Measurements from ENCODE around the gene DGKD.

DGKD gene

GRCh38 chr2:233367586-233367985 is 13.3 kb downstream of the DGKD start:
- no peak for DNase-seq (ENCODE audit: low read depth)
- no peak for TF ChIP-seq CTCF (conservative IDR thresholded peaks at IDR 0.05; ENCODE audit: control insufficient read depth, insufficient read depth, low read depth, low read length)
- H3K4me3 ChIP-seq (ENCODE audit: control insufficient read depth, low read depth, low read length), result no peak overlapping the region

- TF ChIP-seq CTCF (conservative IDR thresholded peaks at IDR 0.05; ENCODE audit: control insufficient read depth, insufficient read depth, low read depth, low read length), result no peak
- DNase-seq (ENCODE audit: low read depth), result no peak
- H3K4me3 ChIP-seq (ENCODE audit: control insufficient read depth, low read depth, low read length), result no peak overlapping the region
Observed at GRCh38 chr2:233368756-233369155, 14.5 kb downstream of the DGKD start.

DNA sequence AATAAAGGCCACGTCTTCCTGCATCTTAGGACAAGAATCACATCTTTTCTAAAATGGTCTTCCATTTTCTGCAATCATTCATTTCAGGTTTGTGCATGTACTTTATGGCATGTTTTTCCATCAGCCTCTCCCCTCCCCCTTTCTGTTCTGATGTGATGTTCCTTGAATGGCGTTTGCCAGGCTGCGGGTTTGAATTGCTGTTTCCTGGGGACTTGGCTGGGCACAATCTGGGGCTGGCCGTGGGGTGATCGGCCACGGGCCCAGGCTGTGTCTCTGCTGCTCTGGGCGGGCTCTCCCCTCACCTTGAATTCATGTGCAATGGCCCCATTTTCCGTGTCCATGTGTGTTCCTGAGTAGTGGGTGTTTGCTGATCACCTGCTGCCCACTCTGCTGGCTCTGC is 15.2 kb downstream of the DGKD start:
- DNase-seq (ENCODE audit: low read depth), result no peak
- no peak overlapping the region for H3K4me3 ChIP-seq (ENCODE audit: control insufficient read depth, low read depth, low read length)
- no peak for TF ChIP-seq CTCF (conservative IDR thresholded peaks at IDR 0.05; ENCODE audit: control insufficient read depth, insufficient read depth, low read depth, low read length)

DNA sequence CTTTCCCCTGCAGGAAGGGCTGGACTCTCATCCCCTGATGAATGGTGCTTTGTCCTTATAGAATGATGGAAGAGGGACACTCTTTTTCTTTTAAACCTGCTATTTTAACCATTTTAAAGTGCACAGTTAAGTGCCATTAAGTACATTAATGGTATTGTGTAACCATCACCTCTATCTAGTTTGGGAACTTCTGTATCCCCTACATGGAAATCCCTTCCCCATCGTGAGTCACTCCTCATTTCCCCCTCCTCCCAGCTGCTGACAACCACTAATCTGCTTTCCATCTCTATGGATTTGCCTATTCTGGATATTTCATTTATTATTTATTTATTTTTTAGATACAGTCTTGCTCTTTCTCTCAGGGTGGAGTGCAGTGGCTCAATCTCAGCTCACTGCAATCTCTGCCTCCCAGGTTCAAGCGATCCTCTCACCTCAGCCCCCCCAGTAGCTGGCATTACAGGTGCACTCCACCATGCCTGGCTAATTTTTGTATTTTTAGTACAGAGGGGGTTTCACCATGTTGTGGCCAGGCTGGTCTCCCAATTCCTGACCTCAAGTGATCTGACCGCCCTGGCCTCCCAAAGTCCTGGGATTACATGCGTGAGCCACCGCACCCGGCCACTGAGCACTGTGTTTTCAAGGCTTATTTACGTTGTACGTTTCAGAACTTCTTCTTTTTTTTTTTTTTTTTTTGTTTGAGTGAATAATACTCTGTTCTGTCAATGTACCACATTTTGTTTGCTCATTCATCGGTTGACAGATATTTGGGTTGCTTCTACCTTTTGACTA is 15.8 kb downstream of the DGKD start:
- no peak for TF ChIP-seq CTCF (conservative IDR thresholded peaks at IDR 0.05; ENCODE audit: control insufficient read depth, insufficient read depth, low read depth, low read length)
- no peak overlapping the region for H3K4me3 ChIP-seq (ENCODE audit: control insufficient read depth, low read depth, low read length)
- no peak for DNase-seq (ENCODE audit: low read depth)

DNA sequence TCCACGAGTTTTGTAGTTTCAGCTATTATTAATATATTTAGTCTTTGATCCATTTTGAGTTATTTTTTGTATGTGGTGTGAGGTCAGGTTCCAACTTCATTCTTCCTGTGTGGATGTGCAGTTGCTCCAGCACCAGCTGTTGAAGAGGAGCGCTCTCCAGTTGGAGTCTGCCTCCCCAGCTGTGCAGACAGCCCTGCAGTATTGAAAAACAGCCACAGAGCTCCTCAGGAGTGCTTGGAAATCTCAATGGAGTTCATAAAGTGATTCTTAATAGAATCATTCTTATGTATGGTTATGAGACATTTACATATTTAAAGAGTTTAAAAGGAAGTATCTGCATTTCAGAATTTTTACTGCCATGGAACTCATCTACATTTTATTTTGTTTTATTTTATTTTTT is 17.3 kb downstream of the DGKD start:
- H3K4me3 ChIP-seq (ENCODE audit: control insufficient read depth, low read depth, low read length), result no peak overlapping the region
- DNase-seq (ENCODE audit: low read depth), result no peak
- TF ChIP-seq CTCF (conservative IDR thresholded peaks at IDR 0.05; ENCODE audit: control insufficient read depth, insufficient read depth, low read depth, low read length), result no peak

DNA sequence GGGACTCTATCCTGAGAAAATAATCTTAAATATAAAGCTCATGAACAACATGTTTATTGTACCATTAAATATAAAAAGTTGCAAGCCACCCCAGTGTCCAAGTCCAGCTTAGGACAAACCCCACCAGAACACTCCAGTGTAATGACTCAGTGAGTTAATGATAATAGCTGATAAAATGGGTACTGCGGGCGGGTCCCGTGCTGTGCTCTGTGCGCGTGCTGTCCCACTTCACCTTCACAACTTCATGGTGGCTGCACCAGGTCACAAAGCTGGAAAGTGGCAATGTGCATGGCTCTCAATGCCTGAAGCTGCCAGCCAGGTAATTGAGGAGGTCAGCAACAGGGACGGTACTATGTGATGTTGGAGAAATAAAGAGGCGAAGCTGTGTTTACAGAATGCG is 18.6 kb downstream of the DGKD start:
- no peak overlapping the region for H3K4me3 ChIP-seq (ENCODE audit: control insufficient read depth, low read depth, low read length)
- no peak for TF ChIP-seq CTCF (conservative IDR thresholded peaks at IDR 0.05; ENCODE audit: control insufficient read depth, insufficient read depth, low read depth, low read length)
- no peak for DNase-seq (ENCODE audit: low read depth)
